Measurements from ENCODE around the gene CGREF1.
"Not testable (repeated sequence)": the region's sequence is repeated elsewhere in the genome, so short reads cannot be mapped to it uniquely, and the experiment has no call there.

The CGREF1 gene

DNA sequence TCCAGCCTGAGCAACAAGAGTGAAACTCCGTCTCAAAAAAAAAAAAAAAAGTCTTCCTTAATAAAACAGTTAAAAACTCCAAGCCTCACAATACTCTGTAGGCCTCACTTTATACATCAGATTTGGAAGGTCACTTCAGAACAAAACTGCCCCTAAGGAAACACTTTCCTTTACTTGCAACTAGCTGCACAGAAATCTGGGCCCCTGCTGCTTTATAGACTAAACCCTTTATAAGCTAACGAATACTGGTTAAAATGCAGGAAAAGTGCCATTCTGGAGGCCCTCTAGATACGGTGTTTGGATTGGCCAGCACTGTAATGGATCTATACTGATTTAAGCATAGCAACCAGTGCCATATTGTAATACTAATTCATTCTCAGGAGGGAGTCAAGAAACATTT lies 6.2 kb upstream of the CGREF1 start:
- POLR2A ChIA-PET (ENCODE audit: low non-redundant PET): no interaction called here
- TF ChIP-seq, protein P1, sequence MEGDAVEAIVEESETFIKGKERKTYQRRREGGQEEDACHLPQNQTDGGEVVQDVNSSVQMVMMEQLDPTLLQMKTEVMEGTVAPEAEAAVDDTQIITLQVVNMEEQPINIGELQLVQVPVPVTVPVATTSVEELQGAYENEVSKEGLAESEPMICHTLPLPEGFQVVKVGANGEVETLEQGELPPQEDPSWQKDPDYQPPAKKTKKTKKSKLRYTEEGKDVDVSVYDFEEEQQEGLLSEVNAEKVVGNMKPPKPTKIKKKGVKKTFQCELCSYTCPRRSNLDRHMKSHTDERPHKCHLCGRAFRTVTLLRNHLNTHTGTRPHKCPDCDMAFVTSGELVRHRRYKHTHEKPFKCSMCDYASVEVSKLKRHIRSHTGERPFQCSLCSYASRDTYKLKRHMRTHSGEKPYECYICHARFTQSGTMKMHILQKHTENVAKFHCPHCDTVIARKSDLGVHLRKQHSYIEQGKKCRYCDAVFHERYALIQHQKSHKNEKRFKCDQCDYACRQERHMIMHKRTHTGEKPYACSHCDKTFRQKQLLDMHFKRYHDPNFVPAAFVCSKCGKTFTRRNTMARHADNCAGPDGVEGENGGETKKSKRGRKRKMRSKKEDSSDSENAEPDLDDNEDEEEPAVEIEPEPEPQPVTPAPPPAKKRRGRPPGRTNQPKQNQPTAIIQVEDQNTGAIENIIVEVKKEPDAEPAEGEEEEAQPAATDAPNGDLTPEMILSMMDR (conservative IDR thresholded peaks at IDR 0.05; ENCODE audit: low read depth): no peak
- CTCF ChIA-PET: no interaction called here

DNA sequence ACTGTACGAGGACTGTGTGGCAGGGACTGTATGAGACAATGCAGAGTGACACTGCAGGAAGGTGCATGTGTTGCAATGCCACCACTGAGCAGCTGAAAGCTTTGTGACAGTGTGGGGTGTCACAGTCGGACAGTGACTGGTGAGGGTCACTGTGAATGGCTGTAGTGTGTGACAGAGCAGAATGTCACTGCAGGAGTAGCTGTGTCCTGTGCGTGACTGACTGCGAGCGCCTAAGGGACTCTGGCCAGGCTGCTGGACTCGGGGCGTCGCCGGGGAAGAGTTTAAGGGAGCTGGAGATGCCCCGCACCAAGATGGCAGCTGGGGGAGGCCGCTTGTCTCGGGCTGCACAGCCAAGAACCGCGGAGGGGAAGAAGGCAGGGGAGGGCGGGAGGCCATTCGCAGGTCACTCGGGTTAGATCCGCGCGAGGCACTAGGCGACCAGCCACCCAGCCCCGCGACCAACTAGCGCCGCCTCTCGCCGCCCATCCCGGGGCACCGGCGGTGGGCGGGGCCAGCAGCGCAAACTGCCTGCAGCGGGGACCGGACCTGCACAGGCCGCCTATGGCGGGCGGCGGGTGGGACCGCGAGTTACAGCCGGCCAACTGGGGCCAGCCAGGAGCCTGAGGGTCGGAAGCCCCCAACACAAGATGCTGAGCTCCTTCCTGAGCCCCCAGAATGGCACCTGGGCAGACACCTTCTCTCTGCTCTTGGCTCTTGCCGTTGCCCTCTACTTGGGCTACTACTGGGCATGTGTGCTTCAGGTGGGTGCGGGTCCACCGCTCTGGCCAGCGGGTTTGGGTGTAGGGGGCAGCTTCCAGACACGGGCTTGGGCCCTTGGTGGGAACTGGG lies 4.6 kb upstream of the CGREF1 start, which contains the start of gene ABHD1:
TSS of gene ABHD1 (plus strand) at position 514 of the 849 bp plus-strand sequence. CDS start at position 648, 134 bp downstream.
- TF ChIP-seq, protein P1 (conservative IDR thresholded peaks at IDR 0.05; ENCODE audit: low read depth): no peak
- DNase-seq (ENCODE audit: low spot score): no peak
- no peak within 1 kb of the TSS for H3K27ac ChIP-seq
- CTCF ChIA-PET: interaction anchor here (0.5 to 1.4 kb wide), 4 partner anchors 11 to 277 kb away, joined by 3 to 4 read pairs (median 3); partner anchors contain the start of gene PREB
- POLR2A ChIA-PET (ENCODE audit: low non-redundant PET): no interaction called here

More for the DNA sequence above, 6.2 kb upstream of the CGREF1 start:
- H3K27ac ChIP-seq: no peak overlapping the region
- no peak for DNase-seq (ENCODE audit: low spot score)

DNA sequence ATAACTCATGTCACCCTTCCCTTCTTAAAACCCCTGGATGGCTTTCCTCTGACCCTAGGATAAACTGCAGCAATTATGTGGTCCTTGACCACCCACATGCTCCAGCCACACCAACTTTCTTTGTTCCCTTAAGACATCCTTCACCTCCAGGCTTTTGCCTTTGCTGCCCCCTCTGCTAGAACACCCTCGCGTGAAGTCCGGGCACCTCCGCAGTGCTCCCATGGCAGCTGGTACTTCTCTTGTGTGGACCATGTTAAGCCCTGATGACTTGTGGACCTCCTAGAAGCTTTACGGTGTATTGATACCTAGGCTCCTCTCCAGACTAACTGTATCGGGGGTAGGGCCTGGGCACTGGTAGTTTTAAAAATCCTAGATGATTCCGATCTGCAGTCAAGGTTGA lies 3.9 kb upstream of the CGREF1 start:
- TF ChIP-seq, protein P1 (conservative IDR thresholded peaks at IDR 0.05; ENCODE audit: low read depth): no peak
- ChIA-PET CTCF (interaction anchor here (1.4 kb wide), 1 partner anchor 12 kb away, joined by 4 read pairs; the partner anchor contains the start of gene PREB), POLR2A (ENCODE audit: low non-redundant PET) (no interaction called here)
- no peak overlapping the region for H3K27ac ChIP-seq
- DNase-seq (ENCODE audit: low spot score): no peak

DNA sequence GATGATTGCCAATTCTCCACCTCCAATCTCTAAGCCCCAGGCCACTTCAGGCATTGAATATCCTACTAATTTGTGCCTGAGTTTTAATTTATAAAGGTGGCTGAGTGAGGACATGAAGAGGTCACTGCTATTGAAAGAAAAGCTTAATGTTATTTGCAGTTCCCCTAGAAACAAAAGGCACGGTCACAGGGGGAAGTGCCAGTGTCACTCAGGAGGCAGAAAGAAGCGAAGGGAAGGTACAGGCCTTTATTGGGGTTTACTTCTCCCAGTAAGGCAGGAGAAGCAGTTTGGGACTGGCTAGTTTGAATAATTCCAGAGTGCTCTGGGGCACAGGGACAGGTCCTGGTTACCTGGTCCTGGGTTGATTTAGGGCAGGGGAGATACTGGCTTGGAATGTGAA lies 3.0 kb upstream of the CGREF1 start:
- DNase-seq (ENCODE audit: low spot score): no peak
- no peak overlapping the region for H3K27ac ChIP-seq
- TF ChIP-seq, protein P1 (conservative IDR thresholded peaks at IDR 0.05; ENCODE audit: low read depth): no peak
- ChIA-PET CTCF (no interaction called here), POLR2A (ENCODE audit: low non-redundant PET) (no interaction called here)

DNA sequence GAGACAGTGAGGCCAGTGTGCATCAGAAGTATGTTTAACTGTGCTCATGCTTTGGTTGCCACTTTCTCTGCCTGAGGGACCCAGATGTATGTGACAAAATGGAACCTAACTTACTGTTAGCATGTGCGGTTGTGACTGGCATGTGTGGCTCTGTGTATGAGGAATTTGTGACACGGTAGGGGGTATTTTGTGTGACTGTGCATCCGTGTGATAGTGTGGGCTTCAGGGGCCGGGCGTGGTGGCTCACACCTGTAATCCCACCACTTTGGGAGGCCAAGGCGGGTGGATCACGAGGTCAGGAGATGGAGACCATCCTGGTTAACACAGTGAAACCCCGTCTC lies 372 bp upstream of the CGREF1 start:
- H3K27ac ChIP-seq: not testable (repeated sequence)

DNA sequence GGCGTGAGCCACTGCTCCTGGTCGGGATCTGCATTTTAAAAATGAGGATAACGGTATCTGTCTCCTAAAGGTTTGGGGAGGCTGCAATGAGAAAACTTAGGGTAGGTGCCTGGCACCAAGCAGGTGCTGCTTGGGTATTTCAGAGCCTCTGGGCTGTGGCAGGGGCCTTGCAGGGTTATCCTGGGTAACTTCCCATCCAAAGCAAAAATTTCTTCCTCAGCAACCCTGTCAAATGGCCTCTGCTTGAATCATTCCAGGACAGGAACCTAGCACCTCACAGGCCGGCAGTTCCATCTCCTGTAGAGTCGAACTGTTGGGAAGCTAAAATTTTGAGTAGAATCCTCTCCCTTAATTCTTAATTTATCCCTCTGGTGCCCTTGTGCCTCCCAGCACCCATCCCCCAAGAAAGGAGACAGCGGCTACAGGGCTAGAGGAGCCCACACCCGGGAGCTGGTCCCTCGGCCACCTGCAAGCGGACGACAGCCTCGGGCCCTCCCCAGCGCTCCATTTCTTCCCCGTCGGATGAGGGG lies 868 bp downstream of the CGREF1 start:
- TF ChIP-seq, protein P1 (conservative IDR thresholded peaks at IDR 0.05; ENCODE audit: low read depth): no peak
- CTCF ChIA-PET: interaction anchor here (0.6 to 1.0 kb wide), 3 partner anchors 37 to 185 kb away, joined by 4 to 5 read pairs (median 4); no protein-coding TSS in a partner anchor
- POLR2A ChIA-PET (ENCODE audit: low non-redundant PET): no interaction called here
- no peak for DNase-seq (ENCODE audit: low spot score)
- H3K27ac ChIP-seq: no peak overlapping the region

More for the DNA sequence above, 372 bp upstream of the CGREF1 start:
- POLR2A ChIA-PET (ENCODE audit: low non-redundant PET); DNase-seq (ENCODE audit: low spot score); CTCF ChIA-PET: not testable (repeated sequence)

DNA sequence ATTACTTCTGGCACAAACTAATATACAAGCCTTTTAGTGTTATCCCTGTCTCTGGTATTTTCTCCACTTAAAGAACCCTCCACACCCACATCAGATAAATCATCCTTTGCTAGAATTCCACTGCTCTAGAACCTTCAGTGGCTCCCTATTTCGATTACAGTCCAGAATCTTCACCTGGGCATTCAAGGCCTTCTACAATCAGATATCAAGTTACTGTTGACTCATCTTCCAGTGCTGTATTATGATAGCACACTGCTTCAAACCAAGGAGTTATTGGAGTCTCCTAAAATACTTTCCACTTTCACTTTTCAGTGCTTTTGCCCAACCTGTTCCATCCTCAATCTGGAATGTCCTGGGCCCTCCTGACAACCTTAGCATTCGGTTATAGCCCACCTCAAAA lies 3.4 kb downstream of the CGREF1 start:
- H3K27ac ChIP-seq: no peak overlapping the region
- TF ChIP-seq, protein P1 (conservative IDR thresholded peaks at IDR 0.05; ENCODE audit: low read depth): no peak
- POLR2A ChIA-PET (ENCODE audit: low non-redundant PET): no interaction called here
- CTCF ChIA-PET: no interaction called here
- no peak for DNase-seq (ENCODE audit: low spot score)

DNA sequence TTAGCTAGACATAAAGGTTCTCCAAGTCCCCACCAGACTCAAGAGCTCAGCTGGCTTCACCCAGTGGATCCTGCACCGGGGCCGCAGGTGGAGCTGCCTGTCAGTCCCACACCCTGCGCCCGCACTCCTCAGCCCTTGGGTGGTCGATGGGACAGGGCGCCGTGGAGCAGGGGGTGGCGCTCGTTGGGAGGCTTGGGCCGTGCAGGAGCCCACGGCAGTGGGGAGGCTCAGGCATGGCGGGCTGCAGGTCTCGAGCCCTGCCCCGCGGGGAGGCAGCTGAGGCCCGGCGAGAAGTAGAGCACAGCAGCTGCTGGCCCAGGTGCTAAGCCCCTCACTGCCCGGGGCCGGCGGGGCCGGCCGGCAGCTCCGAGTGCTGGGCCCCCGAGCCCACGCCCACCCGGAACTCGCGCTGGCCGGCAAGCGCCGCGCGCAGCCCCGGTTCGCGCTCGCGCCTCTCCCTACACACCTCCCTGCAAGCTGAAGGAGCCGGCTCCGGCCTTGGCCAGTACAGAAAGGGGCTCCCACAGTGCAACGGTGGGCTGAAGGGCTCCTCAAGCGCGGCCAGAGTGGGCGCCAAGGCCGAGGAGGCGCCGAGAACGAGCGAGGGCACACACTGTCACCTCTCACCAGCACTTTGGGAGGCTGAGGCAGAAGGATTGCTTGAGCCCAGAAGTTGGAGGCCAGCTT lies 7.4 kb downstream of the CGREF1 start:
- DNase-seq (ENCODE audit: low spot score); POLR2A ChIA-PET (ENCODE audit: low non-redundant PET); H3K27ac ChIP-seq: not testable (repeated sequence)
- CTCF ChIA-PET: interaction anchor here (0.7 kb wide), 1 partner anchor 24 kb away, joined by 3 read pairs; no protein-coding TSS in a partner anchor

DNA sequence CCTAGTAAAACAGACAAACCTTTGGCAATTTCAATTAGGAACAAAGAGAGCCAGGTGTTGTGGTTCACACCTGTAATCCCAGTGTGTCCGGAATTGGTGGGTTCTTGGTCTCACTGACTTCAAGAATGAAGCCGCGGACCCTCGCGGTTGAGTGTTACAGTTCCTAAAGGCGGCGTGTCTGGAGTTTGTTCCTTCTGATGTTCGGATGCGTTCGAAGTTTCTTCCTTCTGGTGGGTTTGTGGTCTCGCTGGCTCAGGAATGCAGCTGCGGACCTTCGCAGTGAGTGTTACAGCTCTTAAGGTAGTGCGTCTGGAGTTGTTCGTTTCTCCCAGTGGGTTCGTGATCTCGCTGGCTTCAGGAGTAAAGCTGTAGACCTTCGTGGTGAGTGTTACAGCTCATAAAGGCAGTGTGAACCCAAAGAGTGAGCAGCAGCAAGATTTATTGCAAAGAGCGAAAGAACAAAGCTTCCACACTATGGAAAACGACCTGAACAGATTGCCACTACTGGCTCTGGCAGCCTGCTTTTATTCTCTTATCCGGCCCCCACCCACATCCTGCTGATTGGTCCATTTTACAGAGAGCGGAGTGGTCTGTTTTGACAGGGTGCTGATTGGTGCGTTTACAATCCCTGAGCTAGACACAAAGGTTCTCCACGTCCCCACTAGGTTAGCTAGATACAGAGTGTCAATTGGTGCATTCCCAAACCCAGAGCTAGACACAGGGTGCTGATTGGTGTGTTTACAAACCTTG lies 8.2 kb downstream of the CGREF1 start:
- ChIA-PET CTCF (interaction anchor here (0.7 kb wide), 1 partner anchor 23 kb away, joined by 3 read pairs; no protein-coding TSS in a partner anchor), POLR2A (ENCODE audit: low non-redundant PET) (interaction anchor here (0.6 kb wide), 1 partner anchor 34 kb away, joined by 3 read pairs; no protein-coding TSS in a partner anchor)
- DNase-seq (ENCODE audit: low spot score); H3K27ac ChIP-seq: not testable (repeated sequence)
